ENCODE results near the gene TMTC2.

- TF ChIP-seq GATA2 (IDR thresholded peaks at IDR 0.05; ENCODE audit: insufficient read depth, insufficient read length, low read depth, low read length) = no peak
- TF ChIP-seq, protein P1, sequence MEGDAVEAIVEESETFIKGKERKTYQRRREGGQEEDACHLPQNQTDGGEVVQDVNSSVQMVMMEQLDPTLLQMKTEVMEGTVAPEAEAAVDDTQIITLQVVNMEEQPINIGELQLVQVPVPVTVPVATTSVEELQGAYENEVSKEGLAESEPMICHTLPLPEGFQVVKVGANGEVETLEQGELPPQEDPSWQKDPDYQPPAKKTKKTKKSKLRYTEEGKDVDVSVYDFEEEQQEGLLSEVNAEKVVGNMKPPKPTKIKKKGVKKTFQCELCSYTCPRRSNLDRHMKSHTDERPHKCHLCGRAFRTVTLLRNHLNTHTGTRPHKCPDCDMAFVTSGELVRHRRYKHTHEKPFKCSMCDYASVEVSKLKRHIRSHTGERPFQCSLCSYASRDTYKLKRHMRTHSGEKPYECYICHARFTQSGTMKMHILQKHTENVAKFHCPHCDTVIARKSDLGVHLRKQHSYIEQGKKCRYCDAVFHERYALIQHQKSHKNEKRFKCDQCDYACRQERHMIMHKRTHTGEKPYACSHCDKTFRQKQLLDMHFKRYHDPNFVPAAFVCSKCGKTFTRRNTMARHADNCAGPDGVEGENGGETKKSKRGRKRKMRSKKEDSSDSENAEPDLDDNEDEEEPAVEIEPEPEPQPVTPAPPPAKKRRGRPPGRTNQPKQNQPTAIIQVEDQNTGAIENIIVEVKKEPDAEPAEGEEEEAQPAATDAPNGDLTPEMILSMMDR (IDR thresholded peaks at IDR 0.05; ENCODE audit: extremely low read depth in 1 of 2, insufficient read depth in 1 of 2, low read depth in 1 of 2, low read length in 2 of 2) = no peak
- TF ChIP-seq, protein P2, sequence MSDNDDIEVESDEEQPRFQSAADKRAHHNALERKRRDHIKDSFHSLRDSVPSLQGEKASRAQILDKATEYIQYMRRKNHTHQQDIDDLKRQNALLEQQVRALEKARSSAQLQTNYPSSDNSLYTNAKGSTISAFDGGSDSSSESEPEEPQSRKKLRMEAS (IDR thresholded peaks at IDR 0.05; ENCODE audit: insufficient read depth, insufficient read length) = no peak
- TF ChIP-seq POLR2A (IDR thresholded peaks at IDR 0.05; ENCODE audit: low read depth, low read length) = no peak
- no peak for TF ChIP-seq POLR2AphosphoS5 (IDR thresholded peaks at IDR 0.05; ENCODE audit: insufficient read depth, low read depth, low read length)
- TF ChIP-seq FOS (IDR thresholded peaks at IDR 0.05; ENCODE audit: borderline replicate concordance, insufficient read depth, low read length) = no peak
- no peak for TF ChIP-seq MYC (IDR thresholded peaks at IDR 0.05; ENCODE audit: low read depth, low read length)
- TF ChIP-seq EZH2 (IDR thresholded peaks at IDR 0.05; ENCODE audit: borderline replicate concordance, low read depth, low read length, severe bottlenecking) = no peak
- TF ChIP-seq JUN (IDR thresholded peaks at IDR 0.05; ENCODE audit: borderline replicate concordance, insufficient read depth, insufficient read length, low read depth) = no peak
Observed at GRCh38 chr12:83142914-83143313, 456.2 kb downstream of the TMTC2 start.
